Caco-2 (cell line): ENCODE data around the gene GRIK3. TPM values are rescaled to one million over a fixed set of nuclear protein-coding genes. Genes with fewer than 3 reads are reported as not detected.

ENCODE experiments used
- BruUV-seq: library from RNA; stranded (reverse); fragments of 400-500 nt; replicated peaks from 2 replicates; lab custom pipeline; 2021; lab: Mats Ljungman, UMichigan
- CTCF ChIA-PET: fragments of 300-600 bp; sonication (Branson Sonifier 250); formaldehyde crosslinking; loops from one replicate; lab custom pipeline; 2022; ENCODE audit warnings: antibody characterized with exemption; lab: Charles Lee
- POLR2A ChIA-PET: fragments of 300-600 bp; sonication (Branson Sonifier 250); formaldehyde crosslinking; loops from one replicate; lab custom pipeline; 2022; ENCODE audit warnings: antibody characterized with exemption; lab: Charles Lee
- DNase-seq, 2 experiments: peaks; one replicate each; pipeline versions ENCODE4 v3.0.0 to v3.0.0-alpha.2; 2020 to 2022
- H3K27me3 ChIP-seq: replicated peaks from 2 replicates; pipeline ENCODE4 v1.6.0; 2011; ENCODE audit warnings: low read length; ENCODE audit not compliant: control insufficient read depth, insufficient read depth
- H3K36me3 ChIP-seq: 2 replicates; pipeline ENCODE4 v1.5.1; 2011; ENCODE audit warnings: low read length; ENCODE audit not compliant: control insufficient read depth, insufficient read depth
- H3K4me1 ChIP-seq: fragments of 250-450 bp; sonication (Bioruptor Pico); 2 replicates; pipeline ENCODE4 v1.5.1; 2020; ENCODE audit warnings: mild to moderate bottlenecking
- H3K4me3 ChIP-seq: 2 replicates; pipeline ENCODE4 v1.5.1; 2011; ENCODE audit warnings: low read depth, mild to moderate bottlenecking, control low read depth, low read length
- H3K9me3 ChIP-seq: fragments of 250-450 bp; sonication (Bioruptor Pico); 2 replicates; pipeline ENCODE4 v1.5.1; 2020; ENCODE audit warnings: mild to moderate bottlenecking, moderate library complexity
- H3K27ac Mint-ChIP-seq: one replicate; pipeline ENCODE4 v1.8.0; 2022; ENCODE audit warnings: mixed read lengths; ENCODE audit not compliant: unreplicated experiment
- H3K27me3 Mint-ChIP-seq: one replicate; pipeline ENCODE4 v1.8.0; 2022; ENCODE audit warnings: mixed read lengths; ENCODE audit not compliant: insufficient read depth, unreplicated experiment
- H3K36me3 Mint-ChIP-seq: one replicate; pipeline ENCODE4 v1.8.0; 2022; ENCODE audit warnings: mild to moderate bottlenecking, mixed read lengths; ENCODE audit not compliant: insufficient read depth, unreplicated experiment
- H3K4me1 Mint-ChIP-seq: one replicate; pipeline ENCODE4 v1.8.0; 2022; ENCODE audit warnings: low read depth, mixed read lengths; ENCODE audit not compliant: unreplicated experiment
- H3K4me3 Mint-ChIP-seq: one replicate; pipeline ENCODE4 v1.8.0; 2022; ENCODE audit warnings: mild to moderate bottlenecking, moderate library complexity, mixed read lengths; ENCODE audit not compliant: unreplicated experiment
- H3K9me3 Mint-ChIP-seq: one replicate; pipeline ENCODE4 v1.8.0; 2022; ENCODE audit warnings: mixed read lengths; ENCODE audit not compliant: unreplicated experiment
- intact Hi-C: fragments of 100-400 bp; cut with micrococcal nuclease; formaldehyde crosslinking; loops from one replicate; pipeline ENCODE4 v1.10.0; 2022; ENCODE audit not compliant: unreplicated experiment
- total RNA-seq: library from RNA; stranded (reverse); gene quantifications from 2 replicates; pipeline ENCODE4 v1.2.3, GENCODE V29; 2022
- TF ChIP-seq, protein P1 (sequence below), 2 experiments: fragments of 200-600 bp in 1 of 2; IDR thresholded peaks; 1 replicate in 1 of 2; 2 replicates in 1 of 2; pipeline versions ENCODE4 v1.5.1 to v1.8.0; 2011 to 2022; ENCODE audit warnings: antibody characterized with exemption in 1 of 2, control low read depth in 1 of 2, inconsistent platforms in 1 of 2, low read depth in 1 of 2, low read length in 1 of 2, mild to moderate bottlenecking in 1 of 2, moderate library complexity in 1 of 2; ENCODE audit not compliant: insufficient read depth in 1 of 2, severe bottlenecking in 1 of 2, unreplicated experiment in 1 of 2

The GRIK3 gene
- total RNA-seq, 1 experiment from 2014 or later = not detected

DNA sequence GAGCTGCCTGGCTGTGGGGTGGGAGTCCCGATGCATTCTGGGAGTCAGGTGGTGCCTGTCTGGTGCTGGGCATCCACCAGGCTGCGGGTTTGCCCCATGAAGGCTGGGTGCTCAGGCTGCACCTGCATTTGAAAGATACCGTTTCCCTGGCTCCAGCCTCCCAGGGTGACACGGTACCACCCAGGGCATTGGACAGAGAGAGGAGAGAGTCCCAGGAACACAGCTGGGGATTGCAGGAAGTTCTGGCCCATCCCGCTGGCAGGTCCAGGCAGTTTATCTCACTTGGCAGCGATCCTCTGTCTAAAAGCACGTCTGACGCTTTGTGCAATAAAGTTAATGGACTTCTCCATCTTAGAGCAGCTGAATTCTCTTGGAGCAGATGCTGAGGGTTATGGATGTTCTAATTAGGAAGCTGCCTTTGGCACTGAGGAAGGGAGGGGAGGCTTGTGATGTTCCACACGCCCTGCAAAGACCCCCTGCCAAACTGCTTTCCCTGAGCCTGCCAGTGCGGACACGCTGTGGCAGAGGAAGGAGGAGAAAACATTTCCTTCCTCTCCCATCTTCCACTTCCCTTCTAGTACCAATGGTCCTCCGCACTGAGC, 246.9 kb downstream of the GRIK3 start:
- TF ChIP-seq, protein P1, sequence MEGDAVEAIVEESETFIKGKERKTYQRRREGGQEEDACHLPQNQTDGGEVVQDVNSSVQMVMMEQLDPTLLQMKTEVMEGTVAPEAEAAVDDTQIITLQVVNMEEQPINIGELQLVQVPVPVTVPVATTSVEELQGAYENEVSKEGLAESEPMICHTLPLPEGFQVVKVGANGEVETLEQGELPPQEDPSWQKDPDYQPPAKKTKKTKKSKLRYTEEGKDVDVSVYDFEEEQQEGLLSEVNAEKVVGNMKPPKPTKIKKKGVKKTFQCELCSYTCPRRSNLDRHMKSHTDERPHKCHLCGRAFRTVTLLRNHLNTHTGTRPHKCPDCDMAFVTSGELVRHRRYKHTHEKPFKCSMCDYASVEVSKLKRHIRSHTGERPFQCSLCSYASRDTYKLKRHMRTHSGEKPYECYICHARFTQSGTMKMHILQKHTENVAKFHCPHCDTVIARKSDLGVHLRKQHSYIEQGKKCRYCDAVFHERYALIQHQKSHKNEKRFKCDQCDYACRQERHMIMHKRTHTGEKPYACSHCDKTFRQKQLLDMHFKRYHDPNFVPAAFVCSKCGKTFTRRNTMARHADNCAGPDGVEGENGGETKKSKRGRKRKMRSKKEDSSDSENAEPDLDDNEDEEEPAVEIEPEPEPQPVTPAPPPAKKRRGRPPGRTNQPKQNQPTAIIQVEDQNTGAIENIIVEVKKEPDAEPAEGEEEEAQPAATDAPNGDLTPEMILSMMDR (IDR thresholded peaks at IDR 0.05; ENCODE audit: insufficient read depth in 1 of 2, low read depth in 1 of 2, low read length in 1 of 2, severe bottlenecking in 1 of 2, unreplicated experiment in 1 of 2) = no peak
- Mint-ChIP-seq H3K27me3 (no peaks in the 10 kb centered on the region), H3K4me3 (no peak overlapping the region), H3K9me3 (no peaks in the 10 kb centered on the region), H3K36me3 (no peaks in the 10 kb centered on the region), H3K4me1 (peaks cover 6% of the 10 kb centered on the region), H3K27ac (no peak overlapping the region)
- CTCF ChIA-PET = no interaction called here
- BruUV-seq = no TSS peak
- no peaks in the 10 kb centered on the region for H3K9me3 ChIP-seq
- DNase-seq = no peak
- POLR2A ChIA-PET = no interaction called here
- no peaks in the 10 kb centered on the region for H3K36me3 ChIP-seq
- H3K27me3 ChIP-seq = no peaks in the 10 kb centered on the region
- H3K4me3 ChIP-seq = no peak overlapping the region
- intact Hi-C loops = no loop called here
- no peaks in the 10 kb centered on the region for H3K4me1 ChIP-seq

DNA sequence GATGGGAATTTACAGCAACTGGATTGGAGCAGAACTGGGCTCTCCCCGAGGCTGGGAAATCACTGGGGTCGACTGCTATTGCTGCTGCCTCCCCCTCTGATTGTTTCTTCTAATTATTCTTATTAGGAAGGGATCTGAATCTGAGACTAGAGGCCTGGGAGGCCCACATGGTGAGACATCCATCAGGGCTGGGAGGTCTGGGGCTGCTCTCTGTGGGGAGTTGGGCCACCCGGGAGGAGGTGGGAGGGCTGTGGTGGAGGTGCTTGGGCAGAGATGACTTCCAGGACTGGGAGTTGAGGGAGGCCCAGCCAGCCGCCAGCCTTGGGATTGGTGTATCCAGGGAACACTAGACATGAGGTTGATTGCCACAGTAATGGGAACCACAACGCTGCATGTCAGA, 247.9 kb downstream of the GRIK3 start:
- Mint-ChIP-seq H3K27me3 (no peaks in the 10 kb centered on the region), H3K4me3 (no peak overlapping the region), H3K27ac (no peak overlapping the region), H3K36me3 (no peaks in the 10 kb centered on the region), H3K9me3 (no peaks in the 10 kb centered on the region), H3K4me1 (peaks cover 6% of the 10 kb centered on the region)
- BruUV-seq = no TSS peak
- DNase-seq = no peak
- no peaks in the 10 kb centered on the region for H3K4me1 ChIP-seq
- intact Hi-C loops = no loop called here
- ChIA-PET CTCF (no interaction called here), POLR2A (no interaction called here)
- TF ChIP-seq, protein P1 (IDR thresholded peaks at IDR 0.05; ENCODE audit: insufficient read depth in 1 of 2, low read depth in 1 of 2, low read length in 1 of 2, severe bottlenecking in 1 of 2, unreplicated experiment in 1 of 2) = no peak
- no peaks in the 10 kb centered on the region for H3K9me3 ChIP-seq
- no peaks in the 10 kb centered on the region for H3K27me3 ChIP-seq
- H3K4me3 ChIP-seq = no peak overlapping the region
- no peaks in the 10 kb centered on the region for H3K36me3 ChIP-seq

DNA sequence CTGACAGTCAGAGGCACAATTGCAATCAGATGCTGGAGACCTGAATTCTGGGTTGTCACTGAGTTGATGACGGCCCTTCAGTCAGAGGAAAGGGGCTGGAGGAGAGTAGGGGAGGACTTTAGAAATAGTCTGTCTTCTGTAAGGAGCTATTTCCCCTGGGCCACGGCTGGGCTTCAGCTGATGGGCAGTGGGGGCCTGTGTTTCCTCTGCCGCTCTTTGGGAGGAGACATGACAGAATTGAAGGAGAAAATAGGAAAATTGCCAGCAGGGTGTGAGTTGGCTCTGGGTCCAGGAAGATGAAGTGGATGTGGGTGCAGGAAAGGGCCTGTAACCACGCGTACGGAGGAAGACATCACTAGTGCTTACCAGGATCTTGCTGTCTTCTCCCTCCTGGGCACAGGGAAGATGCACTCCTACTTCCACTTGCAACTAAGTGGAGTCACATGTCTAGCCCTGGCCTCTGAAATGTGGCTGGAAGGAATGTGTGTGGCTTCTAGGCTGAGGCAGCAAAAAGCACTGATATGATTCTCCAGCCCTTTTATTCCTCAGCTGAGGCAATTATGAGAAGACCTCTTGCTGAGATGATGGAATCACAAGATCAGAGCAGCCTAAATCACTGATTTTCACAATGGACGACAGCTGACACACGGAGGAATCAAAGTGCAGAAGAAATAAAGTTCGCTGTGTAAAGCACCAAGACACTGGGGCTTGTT, 250.0 kb downstream of the GRIK3 start:
- no TSS peak for BruUV-seq
- POLR2A ChIA-PET = no interaction called here

More for the DNA sequence above, 250.0 kb downstream of the GRIK3 start:
- TF ChIP-seq, protein P1 (IDR thresholded peaks at IDR 0.05; ENCODE audit: insufficient read depth in 1 of 2, low read depth in 1 of 2, low read length in 1 of 2, severe bottlenecking in 1 of 2, unreplicated experiment in 1 of 2) = no peak
- intact Hi-C loops = no loop called here
- Histone ChIP-seq H3K4me1 (no peaks in the 10 kb centered on the region), H3K27me3 (no peaks in the 10 kb centered on the region), H3K36me3 (no peaks in the 10 kb centered on the region), H3K9me3 (no peaks in the 10 kb centered on the region), H3K4me3 (no peak overlapping the region)
- H3K4me1 Mint-ChIP-seq = peaks cover 6% of the 10 kb centered on the region
- H3K9me3 Mint-ChIP-seq = no peaks in the 10 kb centered on the region
- peaks cover 4% of the 10 kb centered on the region for H3K27me3 Mint-ChIP-seq
- H3K36me3 Mint-ChIP-seq = no peaks in the 10 kb centered on the region
- CTCF ChIA-PET = interaction anchor here (0.6 kb wide), 1 partner anchor 22 kb away, joined by 6 read pairs; no protein-coding TSS in a partner anchor
- H3K27ac Mint-ChIP-seq = no peak overlapping the region
- H3K4me3 Mint-ChIP-seq = no peak overlapping the region
- no peak for DNase-seq
